PC-3 (cell line): ENCODE measurements around the gene AFF1. TPM values are rescaled to one million over a fixed set of nuclear protein-coding genes. Genes with fewer than 3 reads are reported as not detected.

Experiments used
- ATAC-seq: fragments of 200-7000 bp; cut with Tn5 transposase; 2 replicates; pipeline ENCODE4 v1.9.1; 2020; ENCODE audit warnings: mild to moderate bottlenecking, moderate library complexity
- BruUV-seq: library from RNA; stranded (reverse); fragments of 400-500 nt; replicated peaks from 2 replicates; lab custom pipeline; 2021; lab: Mats Ljungman, UMichigan
- CTCF ChIA-PET: fragments of 300-600 bp; sonication (Branson Sonifier 250); formaldehyde crosslinking; loops from one replicate; lab custom pipeline; 2022; ENCODE audit warnings: antibody characterized with exemption; lab: Charles Lee
- POLR2A ChIA-PET: fragments of 300-600 bp; sonication (Branson Sonifier 250); formaldehyde crosslinking; loops from one replicate; lab custom pipeline; 2022; ENCODE audit warnings: antibody characterized with exemption; ENCODE audit not compliant: unreplicated experiment; lab: Charles Lee
- DNase-seq: peaks from one replicate; pipeline ENCODE4 v3.0.0-alpha.2; 2015
- H2AFZ ChIP-seq: fragments of 300-600 bp; sonication (generic); 2 replicates; pipeline ENCODE4 v1.6.0; 2016; ENCODE audit warnings: antibody characterized with exemption, low read length
- H3F3A ChIP-seq: fragments of 300-600 bp; sonication (generic); one replicate; pipeline ENCODE4 v1.6.0; 2017; ENCODE audit warnings: antibody characterized with exemption, low read length, control low read depth, mild to moderate bottlenecking; ENCODE audit not compliant: unreplicated experiment
- H3K27ac ChIP-seq: fragments of 300-600 bp; sonication (generic); 2 replicates; pipeline ENCODE4 v1.5.1; 2016; ENCODE audit warnings: mild to moderate bottlenecking, low read length
- H3K27me3 ChIP-seq: fragments of 300-600 bp; sonication (generic); 2 replicates; pipeline ENCODE4 v1.6.1; 2016; ENCODE audit warnings: low read length, mixed read lengths
- H3K36me3 ChIP-seq: fragments of 300-600 bp; sonication (generic); 2 replicates; pipeline ENCODE4 v1.6.1; 2016; ENCODE audit warnings: low read depth, mixed run types, low read length, mixed read lengths
- H3K4me1 ChIP-seq: fragments of 300-600 bp; sonication (generic); 2 replicates; pipeline ENCODE4 v1.5.1; 2016; ENCODE audit warnings: low read length; ENCODE audit not compliant: insufficient read depth
- H3K4me2 ChIP-seq: fragments of 300-600 bp; sonication (generic); 2 replicates; pipeline ENCODE4 v1.6.0; 2016; ENCODE audit warnings: low read length
- H3K4me3 ChIP-seq: fragments of 300-600 bp; sonication (generic); 2 replicates; pipeline ENCODE4 v1.5.1; 2016; ENCODE audit warnings: mild to moderate bottlenecking, low read length, mixed read lengths
- H3K79me2 ChIP-seq: fragments of 300-600 bp; sonication (generic); 2 replicates; pipeline ENCODE4 v1.6.1; 2017; ENCODE audit warnings: low read length, mixed read lengths
- H3K9ac ChIP-seq: fragments of 300-600 bp; sonication (generic); 2 replicates; pipeline ENCODE4 v1.6.0; 2016; ENCODE audit warnings: mild to moderate bottlenecking, low read length
- H3K9me2 ChIP-seq: fragments of 300-600 bp; sonication (generic); replicated peaks from 2 replicates; pipeline ENCODE4 v1.6.1; 2016; ENCODE audit warnings: mixed run types, low read length, mixed read lengths
- H3K9me3 ChIP-seq: fragments of 300-600 bp; sonication (generic); 2 replicates; pipeline ENCODE4 v1.6.1; 2016; ENCODE audit warnings: low read length, mixed read lengths
- H4K20me1 ChIP-seq: fragments of 300-600 bp; sonication (generic); 2 replicates; pipeline ENCODE4 v1.6.1; 2016; ENCODE audit warnings: low read length, mixed read lengths
- CTCF ChIP-seq: fragments of 300-600 bp; sonication (generic); conservative IDR thresholded peaks from 2 replicates; pipeline ENCODE4 v1.5.1; 2017; ENCODE audit warnings: antibody characterized with exemption, low read depth, mild to moderate bottlenecking, low read length
- EZH2 ChIP-seq: fragments of 300-600 bp; sonication (generic); IDR thresholded peaks from one replicate; pipeline ENCODE4 v1.6.1; 2017; ENCODE audit warnings: antibody characterized with exemption, mild to moderate bottlenecking, low read length; ENCODE audit not compliant: unreplicated experiment
- EZH2phosphoT487 ChIP-seq: fragments of 300-600 bp; sonication (generic); IDR thresholded peaks from 2 replicates; pipeline ENCODE4 v1.6.1; 2018; ENCODE audit warnings: mild to moderate bottlenecking, antibody characterized with exemption, low read length, borderline replicate concordance
- intact Hi-C: fragments of 100-400 bp; cut with micrococcal nuclease; formaldehyde crosslinking; loops from 2 replicates; pipeline ENCODE4 v1.9.0; 2023
- total RNA-seq: library from RNA; depleted of rRNA; stranded (reverse); fragments of >200 nt; gene quantifications from 2 replicates; pipeline ENCODE4 v1.2.3, GENCODE V29; 2014

AFF1 gene
- total RNA-seq, 1 experiment from 2014 or later: 8.1 TPM

- no peaks in the 10 kb centered on the region for H3K36me3 ChIP-seq
- intact Hi-C loops: loop anchor here (10.0 kb wide), 1 partner anchor 218 kb away; no protein-coding TSS in a partner anchor
- H3K9me3 ChIP-seq: no peaks in the 10 kb centered on the region
- ATAC-seq (no peak), DNase-seq (no peak)
- H3K4me3 ChIP-seq: peak overlapping the region; percentile 78; the same call in 1 of the 2 replicates
- no peaks in the 10 kb centered on the region for H3K27me3 ChIP-seq
- peaks cover 29% of the 10 kb centered on the region for H3K4me1 ChIP-seq
- no peaks in the 10 kb centered on the region for H3K9me2 ChIP-seq
- no peak overlapping the region for H3K9ac ChIP-seq
- no peak for TF ChIP-seq CTCF
- no peak for TF ChIP-seq EZH2
- no peak for TF ChIP-seq EZH2phosphoT487
- no peaks in the 10 kb centered on the region for H4K20me1 ChIP-seq
- no TSS peak for BruUV-seq
- ChIA-PET CTCF (no interaction called here), POLR2A (interaction anchor here (0.7 kb wide), 1 partner anchor 172 kb away, joined by 3 read pairs; no protein-coding TSS in a partner anchor)
- peak overlapping the region; percentile 84; the same call in 1 of the 2 replicates for H2AFZ ChIP-seq
- H3K4me2 ChIP-seq: peak overlapping the region; percentile 94; the same call in 1 of the 2 replicates
- no peaks in the 10 kb centered on the region for H3K79me2 ChIP-seq
- no peaks in the 10 kb centered on the region for H3F3A ChIP-seq
- H3K27ac ChIP-seq: no peak overlapping the region
Measured at GRCh38 chr4:86893136-86893535, 41.7 kb upstream of the AFF1 start.

- no peaks in the 10 kb centered on the region for H3K36me3 ChIP-seq
- no peaks in the 10 kb centered on the region for H3F3A ChIP-seq
- ChIA-PET CTCF (interaction anchor here (0.6 kb wide), 1 partner anchor 372 kb away, joined by 4 read pairs; no protein-coding TSS in a partner anchor), POLR2A (interaction anchor here (0.7 kb wide), 1 partner anchor 394 kb away, joined by 3 read pairs; no protein-coding TSS in a partner anchor)
- no TSS peak for BruUV-seq
- H4K20me1 ChIP-seq: no peaks in the 10 kb centered on the region
- peaks cover 29% of the 10 kb centered on the region for H3K4me1 ChIP-seq
- H3K9me3 ChIP-seq: no peaks in the 10 kb centered on the region
- peak overlapping the region; percentile 63 for H3K27ac ChIP-seq
- H3K9ac ChIP-seq: no peak overlapping the region
- H3K4me3 ChIP-seq: no peak overlapping the region
- intact Hi-C loops: loop anchor here (2.0 to 10.0 kb wide), 3 partner anchors 38 to 300 kb away; partner anchors contain the start of gene PTPN13
- no peaks in the 10 kb centered on the region for H3K9me2 ChIP-seq
- no peaks in the 10 kb centered on the region for H3K27me3 ChIP-seq
- ATAC-seq: peak; percentile 33
- TF ChIP-seq EZH2phosphoT487: no peak
- TF ChIP-seq EZH2: no peak
- no peak for TF ChIP-seq CTCF
- no peak overlapping the region for H3K4me2 ChIP-seq
- H3K79me2 ChIP-seq: no peaks in the 10 kb centered on the region
- no peak overlapping the region for H2AFZ ChIP-seq
- DNase-seq: peak; percentile 72
Measured at GRCh38 chr4:86894455-86894854, 40.4 kb upstream of the AFF1 start.
